Ramos (cell line): ENCODE measurements around the gene DNAH14.
"Not testable (repeated sequence)": the region's sequence is repeated elsewhere in the genome, so short reads cannot be mapped to it uniquely, and the experiment has no call there.

Experiments used
- in situ Hi-C: fragments of 300-500 bp; cut with MboI; formaldehyde crosslinking; loops from one replicate; pipeline ENCODE4 v1.14.3; 2022; ENCODE audit warnings: low sequenced_read_pairs; ENCODE audit not compliant: unreplicated experiment

DNAH14 gene

DNA sequence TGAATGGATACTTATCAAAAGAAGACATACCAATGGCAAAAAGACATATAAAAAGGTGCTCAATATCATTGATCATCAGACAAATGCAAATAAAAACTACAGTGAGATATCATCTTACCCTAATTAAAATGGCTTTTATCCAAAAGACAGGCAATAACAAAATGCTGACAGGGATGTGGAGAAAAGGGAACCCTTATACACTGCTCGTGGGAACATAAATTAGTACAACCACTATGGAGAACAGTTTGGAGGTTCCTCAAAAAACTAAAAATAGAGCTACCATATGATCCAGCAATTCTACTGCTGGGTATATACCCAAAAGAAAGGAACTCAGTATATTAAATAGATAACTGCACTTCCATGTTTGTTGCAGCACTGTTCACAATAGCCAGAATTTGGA is 400.5 kb downstream of the DNAH14 start:
- in situ Hi-C loops, result not testable (repeated sequence)

DNA sequence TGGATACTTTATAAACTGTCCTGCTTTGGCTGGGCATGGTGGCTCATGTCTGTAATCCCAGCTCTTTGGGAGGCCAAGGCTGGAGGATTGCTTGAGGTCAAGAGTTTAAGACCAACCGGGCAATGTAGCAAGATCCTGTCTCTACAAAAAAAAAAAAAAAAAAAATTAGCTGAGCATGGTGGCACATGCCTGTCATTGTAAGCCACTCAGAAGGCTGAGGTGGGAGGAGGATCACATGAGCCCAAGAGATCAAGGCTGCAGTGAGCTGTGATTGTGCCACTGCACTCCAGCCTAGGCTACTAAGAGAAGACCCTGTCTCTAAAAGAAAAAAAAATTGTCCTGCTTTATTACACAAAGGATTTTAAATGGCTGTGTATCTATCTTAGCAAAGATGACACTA is 403.2 kb downstream of the DNAH14 start:
- in situ Hi-C loops, result no loop called here

- in situ Hi-C loops, result not testable (repeated sequence)
Observed at GRCh38 chr1:225335098-225335778, 405.8 kb downstream of the DNAH14 start.

GRCh38 chr1:225338545-225338944 is 409.1 kb downstream of the DNAH14 start:
- in situ Hi-C loops, result no loop called here

- in situ Hi-C loops, result no loop called here
Observed at GRCh38 chr1:225341642-225342041, 412.2 kb downstream of the DNAH14 start.

DNA sequence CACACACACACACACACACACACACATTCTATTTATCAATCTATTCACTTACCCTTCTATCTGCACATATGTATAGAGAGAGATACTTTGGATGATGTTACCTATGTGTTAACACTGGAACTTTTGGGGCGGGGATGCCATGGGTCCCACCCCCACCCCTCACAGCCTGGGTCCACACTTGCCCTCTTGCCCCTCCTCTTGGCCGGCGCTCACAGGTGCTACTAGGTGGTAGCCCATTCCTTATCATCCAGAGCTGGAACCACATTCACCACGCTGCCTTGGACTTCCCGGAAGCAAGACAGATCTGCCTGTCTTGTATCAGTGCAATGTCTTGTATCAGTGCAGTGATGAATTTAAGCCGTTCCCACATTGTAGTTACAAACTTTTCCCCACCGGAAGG is 413.2 kb downstream of the DNAH14 start:
- in situ Hi-C loops, result no loop called here

DNA sequence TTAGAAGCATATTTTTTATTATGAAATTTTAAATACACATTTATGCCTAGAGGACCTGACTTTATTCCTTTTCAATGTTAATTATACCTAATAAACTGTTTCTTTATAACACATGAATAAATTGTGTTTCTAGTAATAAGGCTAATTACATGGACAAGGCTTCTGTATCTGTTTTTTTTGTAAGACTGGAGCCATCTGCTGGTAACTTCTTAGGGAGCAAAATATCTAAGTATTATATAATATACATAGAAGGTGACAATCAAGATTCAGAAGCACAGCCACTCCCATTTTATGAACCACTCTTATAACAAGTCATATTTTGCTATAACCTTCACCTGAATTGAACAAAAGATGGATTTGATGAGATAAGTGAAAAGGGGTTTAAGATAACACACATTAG is 414.1 kb downstream of the DNAH14 start:
- in situ Hi-C loops, result no loop called here

DNA sequence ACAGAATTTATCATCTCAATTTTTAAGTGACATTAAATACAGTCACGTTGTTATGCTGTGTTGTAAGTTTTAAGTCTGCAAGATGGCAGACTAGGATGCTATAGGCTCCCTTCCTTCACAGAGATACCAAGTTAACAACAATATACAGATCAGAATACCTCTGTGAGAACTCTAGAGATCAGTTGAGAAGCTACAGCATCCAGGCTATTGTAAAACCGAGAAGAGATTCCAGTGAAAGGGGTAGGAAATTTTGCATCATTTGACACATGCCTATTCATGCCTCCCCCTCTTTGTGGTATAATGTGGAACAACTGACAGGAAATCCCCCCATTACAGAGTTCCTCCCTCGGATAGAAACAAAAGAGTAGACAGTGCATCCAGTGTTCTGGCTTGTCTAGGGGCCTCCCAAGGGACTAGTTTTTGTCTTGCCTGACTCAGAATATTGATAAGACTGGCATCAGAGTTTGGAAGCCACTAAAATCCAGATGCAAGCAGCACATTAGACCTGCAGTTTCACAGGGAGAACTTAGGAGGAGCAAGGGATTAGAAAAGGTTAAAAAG is 417.7 kb downstream of the DNAH14 start:
- in situ Hi-C loops, result no loop called here

- in situ Hi-C loops, result no loop called here
Observed at GRCh38 chr1:225348400-225348799, 418.9 kb downstream of the DNAH14 start.

DNA sequence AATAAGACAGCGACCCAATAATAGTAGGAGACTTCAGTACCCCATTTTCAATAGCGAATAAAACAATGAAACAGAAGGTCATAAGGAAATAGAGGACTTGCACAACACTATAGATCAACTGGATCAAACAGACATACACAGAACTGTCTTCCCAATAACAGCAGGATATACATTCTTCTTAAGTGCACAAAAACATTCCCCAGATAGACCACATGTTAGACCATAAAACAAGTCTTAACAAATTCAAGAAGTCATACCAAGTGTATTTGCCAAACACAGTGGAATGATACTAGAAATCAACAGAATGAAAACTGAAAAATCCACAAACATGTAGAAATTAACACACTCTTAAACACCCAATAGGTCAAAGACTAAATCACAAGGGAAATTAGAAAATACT is 420.4 kb downstream of the DNAH14 start:
- in situ Hi-C loops, result no loop called here

DNA sequence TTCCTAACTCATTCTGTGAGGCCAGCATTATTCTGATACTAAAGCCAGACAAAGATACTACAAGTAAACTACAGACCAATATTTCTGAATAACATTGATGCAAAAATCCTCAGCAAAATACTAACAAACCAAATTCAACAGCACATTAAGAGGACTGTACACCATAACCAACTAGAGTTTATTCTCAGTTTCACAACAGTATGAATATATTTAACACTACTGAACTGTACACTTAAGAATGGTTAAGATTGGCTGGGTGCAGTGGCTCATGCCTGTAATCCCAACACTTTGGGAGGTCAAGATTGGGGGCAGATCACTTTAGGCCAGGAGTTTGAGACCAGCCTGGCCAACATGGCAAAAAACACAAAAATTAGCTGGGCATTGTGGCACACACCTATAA is 421.4 kb downstream of the DNAH14 start:
- in situ Hi-C loops, result no loop called here

DNA sequence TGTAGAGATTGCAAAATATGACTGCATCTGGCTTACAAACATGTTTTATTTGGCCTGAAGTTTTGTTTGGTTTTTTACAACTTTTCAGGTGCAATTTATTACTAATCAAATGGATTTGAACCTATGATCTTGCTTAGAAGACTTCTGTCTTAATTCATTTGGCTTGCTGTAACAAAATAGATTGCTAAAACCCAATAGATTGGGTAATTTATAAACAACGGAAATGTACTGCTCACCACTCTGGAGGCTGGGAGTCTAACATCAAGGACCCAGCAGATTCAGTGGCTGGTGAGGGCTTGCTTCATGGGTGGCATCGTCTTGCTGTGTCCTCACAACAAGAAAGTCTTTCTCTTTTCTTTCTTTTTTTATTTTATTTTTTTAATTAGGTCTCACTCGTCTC is 425.4 kb downstream of the DNAH14 start:
- in situ Hi-C loops, result no loop called here

GRCh38 chr1:225355863-225356262 is 426.4 kb downstream of the DNAH14 start:
- in situ Hi-C loops, result no loop called here

DNA sequence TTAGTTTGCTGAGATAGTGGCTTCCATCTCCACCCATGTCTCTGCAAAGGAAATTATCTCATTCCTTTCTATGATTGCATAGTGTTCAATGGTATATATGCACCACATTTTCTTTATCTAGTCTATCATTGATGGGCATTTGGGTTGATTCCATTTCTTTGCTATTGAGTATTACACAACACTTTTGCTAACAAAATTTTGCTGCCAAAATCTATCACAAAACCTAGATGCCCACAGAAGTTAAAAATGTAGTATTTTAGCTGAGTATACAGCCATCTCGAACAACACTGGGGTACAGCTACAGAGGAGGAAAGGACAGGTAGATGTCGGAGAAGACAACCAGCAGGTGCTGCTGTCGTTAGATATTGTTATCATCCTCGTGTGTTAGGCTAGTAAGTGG is 430.6 kb downstream of the DNAH14 start:
- in situ Hi-C loops, result no loop called here

DNA sequence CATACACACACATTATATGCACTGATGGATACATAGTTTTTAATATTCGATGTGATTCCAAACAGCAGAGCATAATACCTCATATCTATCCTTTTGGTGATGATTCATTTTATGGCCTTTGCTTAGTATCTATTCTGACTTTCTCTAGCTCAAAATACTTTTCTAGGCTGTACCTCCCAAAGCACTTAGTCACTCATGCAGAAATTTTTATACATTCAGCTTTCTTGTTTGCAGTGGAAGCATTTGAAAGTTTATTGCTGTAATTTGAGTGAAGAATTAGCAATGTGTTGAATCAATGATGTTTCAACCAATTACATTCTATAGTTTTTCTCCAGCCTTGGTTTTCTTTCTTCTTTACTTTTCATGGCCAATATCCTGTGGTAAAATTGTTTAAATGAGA is 431.7 kb downstream of the DNAH14 start:
- in situ Hi-C loops, result no loop called here

GRCh38 chr1:225362805-225363204 is 433.3 kb downstream of the DNAH14 start:
- in situ Hi-C loops, result no loop called here

- in situ Hi-C loops, result no loop called here
Observed at GRCh38 chr1:225364439-225364838, 435.0 kb downstream of the DNAH14 start.

DNA sequence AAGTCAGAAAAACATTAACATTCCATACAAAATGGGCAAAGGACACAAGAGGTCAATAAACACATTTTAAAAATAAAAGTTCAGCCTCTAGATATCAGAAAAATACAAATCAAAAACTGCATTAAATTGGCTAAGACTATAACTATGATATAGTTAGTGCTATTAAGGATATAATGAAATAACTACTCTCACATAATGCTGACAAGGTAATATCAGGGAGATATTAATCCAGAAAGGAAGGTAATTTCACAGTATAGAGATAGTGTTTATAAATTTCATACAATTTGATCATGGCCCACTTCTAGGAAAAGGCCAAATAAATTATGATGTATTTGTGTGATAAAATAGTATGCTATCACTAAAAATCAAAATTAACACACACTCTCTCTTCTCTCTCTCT is 436.5 kb downstream of the DNAH14 start:
- in situ Hi-C loops, result no loop called here

- in situ Hi-C loops, result no loop called here
Observed at GRCh38 chr1:225366552-225366951, 437.1 kb downstream of the DNAH14 start.

GRCh38 chr1:225368036-225368552 is 438.6 kb downstream of the DNAH14 start:
- in situ Hi-C loops, result no loop called here

- in situ Hi-C loops, result no loop called here
Observed at GRCh38 chr1:225371366-225372010, 442.0 kb downstream of the DNAH14 start.

DNA sequence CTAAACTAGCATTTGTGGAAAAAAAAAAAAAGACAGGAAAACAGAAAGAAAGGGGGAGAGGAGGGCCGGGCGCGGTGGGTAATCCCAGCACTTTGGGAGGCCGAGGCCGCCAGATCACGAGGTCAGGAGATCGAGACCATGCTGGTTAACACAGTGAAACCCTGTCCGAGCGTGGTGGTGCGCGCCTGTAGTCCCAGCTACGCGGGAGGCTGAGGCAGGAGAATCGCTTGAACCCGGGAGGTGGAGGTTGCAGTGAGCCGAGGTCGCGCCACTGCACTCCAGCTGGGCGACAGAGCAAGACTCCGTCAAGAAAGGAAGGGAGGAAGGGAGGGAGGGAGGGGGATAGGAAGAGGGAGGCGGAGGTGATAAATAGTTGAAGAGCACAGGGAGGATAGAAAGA is 443.7 kb downstream of the DNAH14 start:
- in situ Hi-C loops, result no loop called here
